Activated CD4-positive, alpha-beta T cell treated with anti-CD3 and anti-CD28 coated beads for 24 hours (primary cell): Measurements from ENCODE around the gene CACNA2D2.
A peak's percentile ranks its signal among the peaks of the same experiment; 100 is the strongest.

Experiments
- DNase-seq, 2 donors: peaks; one replicate each; pipeline ENCODE4 v3.0.0-alpha.2; 2020; ENCODE audit warnings: low read depth in 2 of 2

CACNA2D2 gene

DNA sequence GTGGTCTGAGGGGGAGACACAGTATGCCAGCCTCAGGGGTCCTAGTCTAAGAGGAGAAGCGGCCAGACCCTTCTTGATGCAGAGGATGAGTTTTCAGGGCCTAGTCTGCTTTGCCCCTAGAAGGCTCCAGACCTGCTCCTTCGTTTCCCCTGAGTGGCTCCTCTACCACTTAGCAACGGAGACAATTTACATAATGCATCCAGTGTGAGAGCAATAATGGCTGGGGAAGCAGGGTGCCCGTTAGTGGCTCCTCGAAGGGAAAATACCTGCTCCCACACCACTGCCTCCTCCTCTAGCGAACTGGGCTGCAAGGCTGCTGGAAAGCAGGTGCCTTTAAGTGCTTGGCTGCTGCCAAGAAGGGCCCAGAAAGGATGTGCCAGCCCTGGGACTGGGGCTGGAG lies 38.9 kb downstream of the CACNA2D2 start:
- no peak for DNase-seq

DNA sequence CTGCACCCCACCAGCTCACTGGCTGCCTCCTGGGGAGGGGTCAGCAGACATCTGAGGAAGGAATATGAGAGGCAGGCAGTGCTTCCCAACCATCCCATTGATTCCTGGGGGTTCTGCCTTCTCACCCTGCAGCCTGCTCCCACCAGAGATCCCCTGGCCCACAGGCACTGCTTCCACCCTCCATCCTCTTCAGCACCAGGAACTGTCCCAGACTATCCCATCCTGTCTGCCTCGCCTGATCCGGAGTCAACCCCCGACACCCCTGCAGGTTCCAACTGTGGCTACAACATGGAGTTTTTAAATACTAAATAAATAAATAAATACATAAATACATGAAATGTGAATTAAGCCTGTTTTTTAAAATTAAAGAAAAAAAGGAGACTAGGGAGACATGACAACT lies 43.6 kb downstream of the CACNA2D2 start:
- DNase-seq, result no peak

GRCh38 chr3:50457988-50458387 lies 45.4 kb downstream of the CACNA2D2 start:
- no peak for DNase-seq

GRCh38 chr3:50455161-50456018 lies 48.0 kb downstream of the CACNA2D2 start:
- no peak for DNase-seq

DNA sequence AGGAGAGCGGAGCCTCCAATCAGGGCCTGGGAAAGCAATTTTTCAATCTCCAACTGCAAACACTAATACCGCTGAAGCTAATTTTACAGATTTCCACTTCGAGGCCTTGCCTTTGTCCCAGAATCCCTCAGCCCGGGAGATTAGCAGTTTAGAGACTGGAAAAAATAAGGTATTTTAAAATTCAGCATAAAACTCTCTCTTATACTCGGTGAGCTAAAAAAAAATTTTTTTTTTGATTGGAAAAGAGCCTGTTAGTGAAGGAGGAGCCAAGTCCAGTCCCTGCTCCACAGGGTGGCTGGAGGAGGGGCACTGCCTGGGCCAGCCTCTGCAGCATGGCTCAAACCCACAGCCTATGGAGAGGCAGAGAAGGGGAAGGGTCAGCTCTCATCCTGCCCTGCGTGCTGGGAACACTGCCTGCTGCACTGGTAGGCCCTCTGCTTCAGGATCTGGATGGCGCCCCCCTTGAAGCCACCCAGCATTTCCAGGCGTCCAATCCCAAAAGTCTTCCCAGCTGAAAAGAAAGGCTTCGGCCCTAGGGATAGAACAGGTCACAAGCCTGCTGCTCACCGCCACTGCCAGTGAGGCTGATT lies 48.9 kb downstream of the CACNA2D2 start:
- no peak for DNase-seq

DNA sequence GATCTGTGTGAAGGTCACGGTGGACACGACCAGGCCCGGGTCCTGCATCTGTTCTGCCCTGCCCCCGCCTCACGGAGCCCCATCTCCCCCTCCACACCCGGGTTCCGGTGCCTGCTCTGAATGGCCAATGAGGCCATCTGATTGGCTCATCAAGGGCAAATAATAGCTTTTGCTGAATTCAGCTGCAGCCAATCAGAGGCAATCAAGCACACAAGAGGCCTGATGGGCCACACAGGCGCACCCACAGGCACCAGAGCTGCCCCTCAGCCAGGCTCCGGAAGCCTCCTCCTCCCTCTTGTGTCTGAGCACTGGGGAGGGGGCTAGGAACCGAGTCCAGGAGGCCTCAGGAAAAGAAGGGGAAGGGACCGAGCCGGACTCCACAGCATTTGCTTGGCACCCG lies 49.5 kb downstream of the CACNA2D2 start:
- no peak for DNase-seq

- peak; percentile 18 to 56 for DNase-seq
Observed at GRCh38 chr3:50450209-50450921, 53.1 kb downstream of the CACNA2D2 start.

- no peak for DNase-seq
Observed at GRCh38 chr3:50448752-50449539, 54.5 kb downstream of the CACNA2D2 start.

DNA sequence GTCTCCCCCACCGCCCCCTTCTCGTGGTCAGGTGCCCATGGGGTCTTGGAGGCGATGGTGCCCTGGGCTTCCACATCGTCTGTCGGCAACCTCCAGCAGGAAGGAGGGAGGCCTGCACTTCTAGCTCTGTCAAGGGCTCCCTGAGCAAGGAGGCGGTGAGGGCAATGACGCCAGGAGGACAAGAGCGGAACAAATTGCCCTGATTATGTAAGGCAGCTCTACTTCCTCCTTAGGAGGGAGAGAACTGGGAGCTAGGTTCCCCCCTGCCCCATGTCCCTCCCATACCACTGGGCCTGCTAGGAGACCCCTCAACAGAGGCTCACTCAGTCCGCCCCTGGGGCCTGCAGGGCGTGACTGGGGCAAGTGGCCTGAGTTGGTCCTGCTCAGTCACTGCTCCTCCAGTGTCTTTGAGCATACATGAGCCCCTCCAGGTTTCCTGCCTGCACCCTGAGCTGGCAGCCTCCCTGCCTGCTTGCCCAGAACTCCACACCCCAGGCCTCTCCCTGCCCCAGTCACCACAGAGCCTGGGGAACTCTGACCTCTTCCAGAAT lies 56.1 kb downstream of the CACNA2D2 start:
- DNase-seq, result no peak

DNA sequence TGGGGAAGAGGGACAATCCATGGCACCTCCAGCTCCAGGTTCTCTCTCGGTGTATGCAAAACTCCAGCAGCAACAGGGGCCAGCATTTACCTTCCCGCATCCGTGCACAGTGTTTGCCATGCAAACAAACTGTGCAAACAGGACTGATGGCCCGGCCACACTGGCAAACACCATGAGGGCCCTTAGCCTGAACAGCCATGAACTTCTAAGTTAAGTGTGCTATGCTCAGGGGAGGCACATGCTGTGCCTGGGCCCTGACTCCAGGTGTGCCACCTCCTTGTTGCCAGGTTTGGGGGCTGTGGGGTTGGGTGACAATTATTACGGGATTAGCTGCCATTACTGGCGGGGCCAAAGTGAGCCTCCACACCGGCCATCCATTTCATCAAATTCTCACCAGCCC lies 57.5 kb downstream of the CACNA2D2 start:
- no peak for DNase-seq

DNA sequence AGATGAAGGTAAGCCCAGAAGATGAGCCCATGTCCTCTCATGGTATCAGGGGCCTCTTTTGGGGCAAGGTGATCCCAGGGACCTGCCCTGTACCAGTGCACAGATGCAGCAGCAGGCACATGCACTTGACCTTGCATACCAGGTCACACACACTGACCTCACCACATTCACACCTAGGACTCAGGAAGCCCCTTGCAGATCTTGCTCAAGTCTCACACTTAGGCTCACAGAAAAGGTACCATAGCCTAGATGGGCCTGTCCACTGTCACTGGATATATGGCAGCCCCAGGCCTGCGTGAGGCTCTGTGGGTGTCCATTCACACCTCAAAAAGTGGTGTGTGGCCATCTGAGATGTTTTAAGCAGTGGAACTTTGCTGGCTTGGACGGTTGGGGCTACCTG lies 58.7 kb downstream of the CACNA2D2 start:
- DNase-seq, result no peak

DNA sequence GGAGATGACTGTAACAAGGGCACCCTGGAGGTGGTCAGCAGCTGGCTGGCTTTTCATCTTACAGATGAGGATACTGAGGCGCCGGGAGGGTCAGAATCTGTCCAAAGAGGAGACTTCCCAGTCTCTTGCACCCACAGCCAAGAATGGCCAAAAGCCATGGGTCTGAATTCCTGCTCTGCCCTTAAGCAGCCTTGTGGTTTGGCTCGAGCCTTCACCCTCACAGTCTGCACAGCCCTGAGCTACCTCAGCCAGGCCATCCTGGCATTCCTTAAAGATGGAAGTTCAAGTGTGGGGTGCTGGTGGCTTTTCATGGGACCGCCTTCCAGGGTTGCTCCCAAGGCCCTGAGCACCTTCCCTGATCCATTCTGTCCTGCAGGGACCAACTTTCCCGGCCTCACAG lies 59.2 kb downstream of the CACNA2D2 start:
- DNase-seq, result no peak

GRCh38 chr3:50442945-50443579 lies 60.4 kb downstream of the CACNA2D2 start:
- DNase-seq, result no peak

GRCh38 chr3:50441424-50442217 lies 61.8 kb downstream of the CACNA2D2 start:
- DNase-seq, result no peak

- peak; percentile 65 to 75 for DNase-seq
Observed at GRCh38 chr3:50436114-50436674, 67.2 kb downstream of the CACNA2D2 start.

DNA sequence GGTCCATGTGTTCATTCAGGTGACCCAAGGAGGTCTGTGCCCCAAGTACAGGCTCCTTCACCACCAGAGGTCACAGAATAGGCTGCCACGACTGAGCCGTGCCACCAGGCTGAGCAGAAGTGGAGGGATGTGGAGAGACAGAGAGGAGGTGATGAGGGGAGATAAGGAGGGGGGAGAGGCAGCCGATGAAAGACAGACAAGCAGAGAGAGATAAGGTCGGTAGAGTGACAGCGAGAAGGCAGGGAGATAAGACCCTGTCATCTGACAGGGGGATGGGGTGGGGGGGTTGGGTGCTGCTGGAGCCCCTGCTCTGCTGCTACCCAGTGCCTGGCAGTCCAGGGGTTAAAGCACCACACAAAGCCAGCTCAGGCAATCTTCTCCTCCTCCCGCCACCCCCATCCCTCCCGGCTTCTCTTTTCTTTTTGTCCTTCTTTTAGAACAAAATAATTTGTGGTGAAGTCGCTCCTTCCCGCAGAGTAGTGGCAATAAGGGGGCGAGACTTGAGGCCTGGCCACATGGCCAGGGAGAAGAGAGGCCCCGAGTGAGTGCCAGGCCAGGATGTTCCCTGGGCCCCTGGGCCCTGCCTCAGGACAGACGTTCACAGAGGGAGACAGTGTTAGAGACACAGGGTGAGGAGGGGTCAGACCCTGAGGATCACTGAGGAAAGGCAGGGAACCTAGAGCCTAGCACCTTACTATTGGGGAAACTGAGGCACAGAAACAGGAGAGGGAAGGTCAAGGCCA lies 67.9 kb downstream of the CACNA2D2 start:
- DNase-seq, result no peak

DNA sequence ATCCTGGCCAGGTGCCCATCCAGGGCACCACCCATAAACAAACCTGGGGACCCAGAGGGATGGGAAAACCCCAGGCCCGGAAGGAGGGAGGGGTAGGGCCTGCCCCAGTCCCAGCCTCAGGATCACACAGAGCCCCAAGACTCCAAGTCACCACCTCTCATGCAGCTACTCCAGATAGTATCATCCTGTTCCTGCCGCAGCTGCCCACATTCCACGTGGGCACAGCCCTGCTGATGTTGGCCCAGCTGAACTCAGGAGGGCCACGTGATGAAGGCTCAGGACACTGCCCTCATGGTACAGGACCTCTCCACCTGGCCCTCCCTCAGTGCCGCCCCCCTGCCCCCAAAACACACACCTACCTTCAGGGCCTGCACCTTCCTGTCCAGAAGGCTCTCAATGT lies 69.5 kb downstream of the CACNA2D2 start:
- no peak for DNase-seq

GRCh38 chr3:50430950-50431435 lies 72.4 kb downstream of the CACNA2D2 start:
- no peak for DNase-seq

- no peak for DNase-seq
Observed at GRCh38 chr3:50430191-50430590, 73.2 kb downstream of the CACNA2D2 start.
